IMR-90 (cell line): ENCODE results near the gene MINK1. TPM values are rescaled to one million over a fixed set of nuclear protein-coding genes. Genes with fewer than 3 reads are reported as not detected.
A peak's percentile ranks its signal among the peaks of the same experiment; 100 is the strongest.

Experiments used
- ATAC-seq: fragments of 200-7000 bp; cut with Tn5 transposase; 2 replicates; pipeline ENCODE4 v1.9.1; 2020; ENCODE audit warnings: low read depth, mild to moderate bottlenecking, moderate library complexity
- BruUV-seq: library from RNA; stranded (reverse); fragments of 400-500 nt; replicated peaks from 2 replicates; lab custom pipeline; 2021; lab: Mats Ljungman, UMichigan
- CTCF ChIA-PET: fragments of 300-600 bp; formaldehyde crosslinking; extraction: SDS; loops from one replicate; lab custom pipeline; 2021; ENCODE audit warnings: antibody characterized with exemption; lab: Yijun Ruan, JAX
- POLR2A ChIA-PET: fragments of 300-600 bp; sonication (Branson Sonifier 250); formaldehyde crosslinking; loops from one replicate; lab custom pipeline; 2022; ENCODE audit warnings: antibody characterized with exemption; ENCODE audit not compliant: unreplicated experiment; lab: Charles Lee
- DNase-seq: peaks from one replicate; pipeline ENCODE4 v3.0.0; 2013
- H2AFZ ChIP-seq: replicated peaks from 2 replicates; pipeline ENCODE3; 2013; ENCODE audit warnings: low read length, mild to moderate bottlenecking; ENCODE audit not compliant: poor library complexity
- H2AK5ac ChIP-seq: 2 replicates; pipeline ENCODE4 v1.6.1; 2013; ENCODE audit warnings: low read depth, low read length, inconsistent platforms
- H2AK9ac ChIP-seq: replicated peaks from 2 replicates; pipeline ENCODE3; 2013; ENCODE audit warnings: mild to moderate bottlenecking, low read depth, low read length, moderate library complexity; ENCODE audit not compliant: poor library complexity
- H2BK120ac ChIP-seq: 2 replicates; pipeline ENCODE4 v1.6.1; 2013; ENCODE audit warnings: low read depth, low read length, inconsistent platforms
- H2BK15ac ChIP-seq: 3 replicates; pipeline ENCODE4 v1.6.1; 2013; ENCODE audit warnings: low read depth, low read length, inconsistent platforms
- H2BK20ac ChIP-seq: 2 replicates; pipeline ENCODE4 v1.6.1; 2013; ENCODE audit warnings: low read depth, mild to moderate bottlenecking, inconsistent platforms, low read length, moderate library complexity
- H2BK5ac ChIP-seq: 2 replicates; pipeline ENCODE4 v1.6.1; 2013; ENCODE audit warnings: mild to moderate bottlenecking, low read depth, low read length, inconsistent platforms; ENCODE audit not compliant: poor library complexity, severe bottlenecking
- H3K14ac ChIP-seq: replicated peaks from 2 replicates; pipeline ENCODE4 v1.6.1; 2013; ENCODE audit warnings: low read depth, low read length, inconsistent platforms
- H3K18ac ChIP-seq: 2 replicates; pipeline ENCODE4 v1.6.1; 2013; ENCODE audit warnings: low read depth, low read length, control low read depth
- H3K23ac ChIP-seq: 2 replicates; pipeline ENCODE4 v1.6.1; 2013; ENCODE audit warnings: low read depth, low read length, inconsistent platforms
- H3K27ac ChIP-seq: 2 replicates; pipeline ENCODE4 v1.5.1; 2013; ENCODE audit warnings: mild to moderate bottlenecking, control low read depth, low read length; ENCODE audit not compliant: insufficient read depth
- H3K27me3 ChIP-seq: 2 replicates; pipeline ENCODE4 v1.6.1; 2013; ENCODE audit warnings: low read length; ENCODE audit not compliant: control insufficient read depth, insufficient read depth
- H3K36me3 ChIP-seq: 2 replicates; pipeline ENCODE4 v1.6.1; 2013; ENCODE audit warnings: low read length, mixed read lengths; ENCODE audit not compliant: control insufficient read depth, insufficient read depth
- H3K4ac ChIP-seq: 2 replicates; pipeline ENCODE4 v1.6.1; 2013; ENCODE audit warnings: low read depth, low read length, inconsistent platforms
- H3K4me1 ChIP-seq: 2 replicates; pipeline ENCODE4 v1.6.1; 2013; ENCODE audit warnings: low read length, mixed read lengths; ENCODE audit not compliant: control insufficient read depth, insufficient read depth
- H3K4me2 ChIP-seq: 2 replicates; pipeline ENCODE4 v1.6.1; 2013; ENCODE audit warnings: low read depth, mild to moderate bottlenecking, control low read depth, low read length, moderate library complexity
- H3K4me3 ChIP-seq: 2 replicates; pipeline ENCODE4 v1.5.1; 2013; ENCODE audit warnings: low read depth, mild to moderate bottlenecking, control low read depth, low read length, moderate library complexity; ENCODE audit not compliant: insufficient read depth
- H3K56ac ChIP-seq: 2 replicates; pipeline ENCODE4 v1.6.1; 2013; ENCODE audit warnings: low read length, inconsistent platforms; ENCODE audit not compliant: insufficient read depth; ENCODE audit errors: extremely low read depth
- H3K79me1 ChIP-seq, 2 experiments: 2 replicates each; pipeline ENCODE4 v1.6.1; 2013; ENCODE audit warnings: low read length in 2 of 2, inconsistent platforms in 1 of 2, low read depth in 1 of 2
- H3K9ac ChIP-seq: 2 replicates; pipeline ENCODE4 v1.6.1; 2013; ENCODE audit warnings: low read depth, low read length, control low read depth
- H3K9me1 ChIP-seq: 2 replicates; pipeline ENCODE4 v1.6.1; 2013; ENCODE audit warnings: low read length, inconsistent platforms; ENCODE audit not compliant: insufficient read depth
- H3K9me3 ChIP-seq: 2 replicates; pipeline ENCODE4 v1.6.1; 2013; ENCODE audit warnings: low read length; ENCODE audit not compliant: control insufficient read depth, insufficient read depth
- H4K20me1 ChIP-seq: 2 replicates; pipeline ENCODE4 v1.6.1; 2013; ENCODE audit warnings: low read length, inconsistent platforms; ENCODE audit not compliant: insufficient read depth
- H4K5ac ChIP-seq: 2 replicates; pipeline ENCODE4 v1.6.1; 2013; ENCODE audit warnings: mild to moderate bottlenecking, low read depth, low read length, control low read depth
- H4K8ac ChIP-seq, 2 experiments: 2 replicates each; pipeline ENCODE4 v1.6.1; 2013; ENCODE audit warnings: low read depth in 2 of 2, low read length in 2 of 2, control low read depth in 1 of 2, inconsistent platforms in 1 of 2
- H4K91ac ChIP-seq: 2 replicates; pipeline ENCODE4 v1.6.1; 2013; ENCODE audit warnings: low read depth, low read length, inconsistent platforms; ENCODE audit not compliant: insufficient read depth
- BHLHE40 ChIP-seq: fragments of 150-350 bp; IDR thresholded peaks from 2 replicates; pipeline ENCODE4 v1.6.1; 2016; ENCODE audit warnings: mild to moderate bottlenecking, low read depth, low read length
- CEBPB ChIP-seq: IDR thresholded peaks from 2 replicates; pipeline ENCODE4 v1.6.1; 2012; ENCODE audit warnings: low read depth, low read length, improper control_type of control experiment
- CHD1 ChIP-seq: IDR thresholded peaks from 2 replicates; pipeline ENCODE4 v1.6.1; 2012; ENCODE audit warnings: low read depth, low read length, improper control_type of control experiment
- FOS ChIP-seq: fragments of 150-350 bp; IDR thresholded peaks from 2 replicates; pipeline ENCODE4 v1.6.1; 2016; ENCODE audit warnings: low read depth, low read length
- MAFK ChIP-seq: IDR thresholded peaks from 2 replicates; pipeline ENCODE4 v1.6.1; 2012; ENCODE audit warnings: low read depth, low read length, improper control_type of control experiment
- MAZ ChIP-seq: IDR thresholded peaks from 2 replicates; pipeline ENCODE4 v1.6.1; 2012; ENCODE audit warnings: low read depth, mild to moderate bottlenecking, low read length, improper control_type of control experiment, moderate library complexity, borderline replicate concordance
- MXI1 ChIP-seq: IDR thresholded peaks from 2 replicates; pipeline ENCODE4 v1.6.1; 2012; ENCODE audit warnings: low read depth, mild to moderate bottlenecking, low read length, moderate library complexity, borderline replicate concordance
- NFE2L2 ChIP-seq: fragments of 150-350 bp; IDR thresholded peaks from 2 replicates; pipeline ENCODE4 v1.6.1; 2016; ENCODE audit warnings: low read depth, mild to moderate bottlenecking, low read length
- RAD21 ChIP-seq: IDR thresholded peaks from 2 replicates; pipeline ENCODE4 v1.6.1; 2012; ENCODE audit warnings: low read length, improper control_type of control experiment
- RCOR1 ChIP-seq: IDR thresholded peaks from 2 replicates; pipeline ENCODE4 v1.6.1; 2012; ENCODE audit warnings: mild to moderate bottlenecking, low read length, improper control_type of control experiment; ENCODE audit not compliant: insufficient replicate concordance
- RFX5 ChIP-seq: IDR thresholded peaks from 2 replicates; pipeline ENCODE4 v1.8.0; 2012; ENCODE audit warnings: low read depth, mild to moderate bottlenecking, low read length, moderate library complexity
- SMC3 ChIP-seq: fragments of 150-350 bp; IDR thresholded peaks from 2 replicates; pipeline ENCODE4 v1.6.1; 2016; ENCODE audit warnings: low read depth, mild to moderate bottlenecking, antibody characterized with exemption, low read length, moderate library complexity
- WGBS, 2 experiments: methylation state at CpG; one replicate each; pipeline versions ENCODE4 v1.1.5 to v1.1.7; 2013; ENCODE audit warnings: missing lambda C conversion rate in 2 of 2; ENCODE audit not compliant: insufficient read length in 1 of 2; ENCODE audit errors: extremely low coverage in 2 of 2; 5-methylcytosine and 5-hydroxymethylcytosine counted together
- dilution Hi-C: fragments of 300-500 bp; cut with HindIII; formaldehyde crosslinking; loops from one replicate; pipeline ENCODE4 v1.14.3; 2018; ENCODE audit warnings: low sequenced_read_pairs; ENCODE audit not compliant: unreplicated experiment
- in situ Hi-C: fragments of 300-500 bp; cut with MboI; formaldehyde crosslinking; loops from 3 replicates; pipeline ENCODE4 v1.14.3; 2019; ENCODE audit warnings: low sequenced_read_pairs, inconsistent platforms, mixed read lengths
- intact Hi-C: fragments of 100-400 bp; cut with micrococcal nuclease; formaldehyde crosslinking; loops from 2 replicates; pipeline ENCODE4 v1.10.0; 2022
- polyA plus RNA-seq, 3 experiments: library from polyadenylated mRNA; depleted of rRNA; stranded (reverse); fragments of >200 nt; gene quantifications; 2 replicates each; pipeline ENCODE4 v1.2.3, GENCODE V29; 2012; ENCODE audit warnings: low replicate concordance in 1 of 3
- total RNA-seq: library from RNA; depleted of rRNA; stranded (reverse); fragments of >200 nt; gene quantifications from 2 replicates; pipeline ENCODE4 v1.2.3, GENCODE V29; 2012
- TF ChIP-seq, protein P1 (sequence below): conservative IDR thresholded peaks from 2 replicates; pipeline ENCODE4 v1.5.1; 2012; ENCODE audit warnings: mild to moderate bottlenecking, low read depth, low read length, improper control_type of control experiment
- TF ChIP-seq, protein P2 (sequence below): fragments of 150-350 bp; IDR thresholded peaks from 2 replicates; pipeline ENCODE4 v1.6.1; 2016; ENCODE audit warnings: low read depth, mild to moderate bottlenecking, low read length, moderate library complexity, borderline replicate concordance

The MINK1 gene
- total and polyA plus RNA-seq, 2 of the 4 experiments (the other 2 are of a cell fraction), result 12.2 to 40.9 TPM

GRCh38 chr17:4908711-4909496 is 75.8 kb downstream of the MINK1 start:
- Histone ChIP-seq H3K4me3 (no peak overlapping the region), H3K4me1 (peaks cover 3% of the 10 kb centered on the region), H2BK20ac (no peak overlapping the region), H3K27ac (peak overlapping the region; percentile 39; the same call in 1 of the 2 replicates), H4K91ac (peak overlapping the region; percentile 55), H3K56ac (no peak overlapping the region), H3K4ac (peak overlapping the region; percentile 71), H2BK120ac (peak overlapping the region; percentile 54), H3K36me3 (no peaks in the 10 kb centered on the region), H2BK15ac (peak overlapping the region; percentile 71; the same call in 2 of the 3 replicates), H4K5ac (peak overlapping the region; percentile 40), H3K4me2 (no peak overlapping the region; the same call in 1 of the 2 replicates), H3K14ac (peak overlapping the region; percentile 82), H3K9me1 (no peaks in the 10 kb centered on the region), H4K8ac (peak overlapping the region; percentile 92 to 97; a peak in 3 of 4 replicates), H3K18ac (peak overlapping the region; percentile 8; the same call in 1 of the 2 replicates), H3K79me1 (no peaks in the 10 kb centered on the region), H4K20me1 (no peaks in the 10 kb centered on the region), H2AK5ac (peak overlapping the region; percentile 88; the same call in 1 of the 2 replicates), H3K23ac (peak overlapping the region; percentile 26; the same call in 1 of the 2 replicates), H2AK9ac (peak overlapping the region; percentile 89), H2AFZ (peak overlapping the region; percentile 88), H3K9me3 (no peaks in the 10 kb centered on the region), H3K27me3 (peaks cover 2% of the 10 kb centered on the region; the same call in 1 of the 2 replicates), H3K9ac (peak overlapping the region; percentile 29), H2BK5ac (peak overlapping the region; percentile 53)
- CTCF ChIA-PET, result interaction anchor here (0.6 to 1.7 kb wide), 15 partner anchors 10 to 766 kb away, joined by 3 to 15 read pairs (median 3); partner anchors contain the start of genes RNF167, SLC25A11, SPAG7 and ZZEF1
- no TSS peak for BruUV-seq
- in situ Hi-C loops (no loop called here), intact Hi-C loops (loop anchor here (1.0 to 5.0 kb wide), 4 partner anchors 31 to 153 kb away; partner anchors contain the start of genes RNF167, SLC25A11 and SPAG7), dilution Hi-C loops (no loop called here)
- ATAC-seq, result peak; percentile 98
- POLR2A ChIA-PET, result interaction anchor here (1.0 to 1.2 kb wide), 2 partner anchors 11 to 31 kb away, joined by 3 read pairs; partner anchors contain the start of genes RNF167 and SLC25A11
- DNase-seq, result peak; percentile 92
- 51% methylated on average over 6 of the region's 20 CpGs; no CpG with 5 or more reads in 1 of the 2 experiments for WGBS, 2 experiments
- TF ChIP-seq CEBPB (peak; percentile 80), CHD1 (no peak), RCOR1 (no peak), SMC3 (peak; percentile 83), RAD21 (peak; percentile 84), NFE2L2 (no peak), FOS (no peak), BHLHE40 (no peak; the same call in 1 of the 2 replicates), MXI1 (no peak), MAZ (no peak; the same call in 1 of the 2 replicates), RFX5 (no peak), MAFK (no peak)
- TF ChIP-seq, protein P1, sequence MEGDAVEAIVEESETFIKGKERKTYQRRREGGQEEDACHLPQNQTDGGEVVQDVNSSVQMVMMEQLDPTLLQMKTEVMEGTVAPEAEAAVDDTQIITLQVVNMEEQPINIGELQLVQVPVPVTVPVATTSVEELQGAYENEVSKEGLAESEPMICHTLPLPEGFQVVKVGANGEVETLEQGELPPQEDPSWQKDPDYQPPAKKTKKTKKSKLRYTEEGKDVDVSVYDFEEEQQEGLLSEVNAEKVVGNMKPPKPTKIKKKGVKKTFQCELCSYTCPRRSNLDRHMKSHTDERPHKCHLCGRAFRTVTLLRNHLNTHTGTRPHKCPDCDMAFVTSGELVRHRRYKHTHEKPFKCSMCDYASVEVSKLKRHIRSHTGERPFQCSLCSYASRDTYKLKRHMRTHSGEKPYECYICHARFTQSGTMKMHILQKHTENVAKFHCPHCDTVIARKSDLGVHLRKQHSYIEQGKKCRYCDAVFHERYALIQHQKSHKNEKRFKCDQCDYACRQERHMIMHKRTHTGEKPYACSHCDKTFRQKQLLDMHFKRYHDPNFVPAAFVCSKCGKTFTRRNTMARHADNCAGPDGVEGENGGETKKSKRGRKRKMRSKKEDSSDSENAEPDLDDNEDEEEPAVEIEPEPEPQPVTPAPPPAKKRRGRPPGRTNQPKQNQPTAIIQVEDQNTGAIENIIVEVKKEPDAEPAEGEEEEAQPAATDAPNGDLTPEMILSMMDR, result peak; percentile 89
- TF ChIP-seq, protein P2, sequence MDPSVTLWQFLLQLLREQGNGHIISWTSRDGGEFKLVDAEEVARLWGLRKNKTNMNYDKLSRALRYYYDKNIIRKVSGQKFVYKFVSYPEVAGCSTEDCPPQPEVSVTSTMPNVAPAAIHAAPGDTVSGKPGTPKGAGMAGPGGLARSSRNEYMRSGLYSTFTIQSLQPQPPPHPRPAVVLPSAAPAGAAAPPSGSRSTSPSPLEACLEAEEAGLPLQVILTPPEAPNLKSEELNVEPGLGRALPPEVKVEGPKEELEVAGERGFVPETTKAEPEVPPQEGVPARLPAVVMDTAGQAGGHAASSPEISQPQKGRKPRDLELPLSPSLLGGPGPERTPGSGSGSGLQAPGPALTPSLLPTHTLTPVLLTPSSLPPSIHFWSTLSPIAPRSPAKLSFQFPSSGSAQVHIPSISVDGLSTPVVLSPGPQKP, result no peak
